NB4 (cell line): ENCODE measurements around the gene LAMC2.

Source experiments
- POLR2A ChIP-seq: IDR thresholded peaks from 2 replicates; pipeline ENCODE4 v1.6.1; 2011; ENCODE audit warnings: mild to moderate bottlenecking; ENCODE audit not compliant: insufficient read length; ENCODE audit errors: extremely low read depth
- TF ChIP-seq, protein P1 (sequence below): IDR thresholded peaks from one replicate; pipeline ENCODE4 v1.5.1; 2012; ENCODE audit warnings: low read depth, low read length
- TF ChIP-seq, protein P2 (sequence below): IDR thresholded peaks from 2 replicates; pipeline ENCODE4 v1.6.1; 2011; ENCODE audit warnings: low read depth, low read length

DNA sequence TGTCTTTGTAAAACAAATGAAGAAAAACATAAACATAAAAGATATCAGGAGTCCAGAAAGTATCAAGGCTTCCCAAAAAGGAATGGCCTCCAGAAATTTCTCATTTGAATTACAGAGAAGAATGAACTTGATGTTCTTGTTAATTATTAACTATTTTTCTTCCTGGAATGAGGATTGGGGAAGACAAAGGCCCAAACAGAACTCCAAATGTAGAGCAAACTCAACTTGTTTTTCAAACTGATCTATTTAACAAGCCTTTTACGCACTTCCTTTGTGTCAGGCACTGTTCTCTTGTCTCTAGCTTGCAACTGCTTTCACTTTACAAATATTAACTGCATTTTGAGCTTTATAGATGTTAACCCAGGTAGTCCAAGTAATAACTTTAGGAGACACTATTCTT lies 45.5 kb downstream of the LAMC2 start:
- TF ChIP-seq POLR2A: no peak
- TF ChIP-seq, protein P1, sequence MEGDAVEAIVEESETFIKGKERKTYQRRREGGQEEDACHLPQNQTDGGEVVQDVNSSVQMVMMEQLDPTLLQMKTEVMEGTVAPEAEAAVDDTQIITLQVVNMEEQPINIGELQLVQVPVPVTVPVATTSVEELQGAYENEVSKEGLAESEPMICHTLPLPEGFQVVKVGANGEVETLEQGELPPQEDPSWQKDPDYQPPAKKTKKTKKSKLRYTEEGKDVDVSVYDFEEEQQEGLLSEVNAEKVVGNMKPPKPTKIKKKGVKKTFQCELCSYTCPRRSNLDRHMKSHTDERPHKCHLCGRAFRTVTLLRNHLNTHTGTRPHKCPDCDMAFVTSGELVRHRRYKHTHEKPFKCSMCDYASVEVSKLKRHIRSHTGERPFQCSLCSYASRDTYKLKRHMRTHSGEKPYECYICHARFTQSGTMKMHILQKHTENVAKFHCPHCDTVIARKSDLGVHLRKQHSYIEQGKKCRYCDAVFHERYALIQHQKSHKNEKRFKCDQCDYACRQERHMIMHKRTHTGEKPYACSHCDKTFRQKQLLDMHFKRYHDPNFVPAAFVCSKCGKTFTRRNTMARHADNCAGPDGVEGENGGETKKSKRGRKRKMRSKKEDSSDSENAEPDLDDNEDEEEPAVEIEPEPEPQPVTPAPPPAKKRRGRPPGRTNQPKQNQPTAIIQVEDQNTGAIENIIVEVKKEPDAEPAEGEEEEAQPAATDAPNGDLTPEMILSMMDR: no peak
- TF ChIP-seq, protein P2, sequence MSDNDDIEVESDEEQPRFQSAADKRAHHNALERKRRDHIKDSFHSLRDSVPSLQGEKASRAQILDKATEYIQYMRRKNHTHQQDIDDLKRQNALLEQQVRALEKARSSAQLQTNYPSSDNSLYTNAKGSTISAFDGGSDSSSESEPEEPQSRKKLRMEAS: no peak
